ENCODE data around the gene MRPL52. TPM values are rescaled to one million over a fixed set of nuclear protein-coding genes. Genes with fewer than 3 reads are reported as not detected.
"Not testable (repeated sequence)": the region's sequence is repeated elsewhere in the genome, so short reads cannot be mapped to it uniquely, and the experiment has no call there.

Gene MRPL52
- total RNA-seq, 2 donors from 2014 or later: 90.4 to 142 TPM

GRCh38 chr14:22821193-22822015 is 8.3 kb upstream of the MRPL52 start:
- peaks cover 5% of the 10 kb centered on the region for H3K4me1 Mint-ChIP-seq
- no peaks in the 10 kb centered on the region for H3K36me3 Mint-ChIP-seq (ENCODE audit: low read depth)
- H3K4me3 Mint-ChIP-seq: peak overlapping the region; percentile 1
- H3K27ac Mint-ChIP-seq: no peak overlapping the region
- H3K9me3 Mint-ChIP-seq: no peaks in the 10 kb centered on the region
- ATAC-seq (replicated peaks): no peak
- H3K27me3 Mint-ChIP-seq: peaks cover 13% of the 10 kb centered on the region

GRCh38 chr14:22822016-22822570 is 7.6 kb upstream of the MRPL52 start:
- Mint-ChIP-seq H3K27ac (no peak overlapping the region), H3K36me3 (ENCODE audit: low read depth) (no peaks in the 10 kb centered on the region), H3K9me3 (no peaks in the 10 kb centered on the region), H3K4me3 (peak overlapping the region; percentile 1), H3K27me3 (peaks cover 13% of the 10 kb centered on the region), H3K4me1 (peaks cover 5% of the 10 kb centered on the region)
- ATAC-seq (replicated peaks): no peak

GRCh38 chr14:22822571-22823098 is 7.1 kb upstream of the MRPL52 start:
- Mint-ChIP-seq H3K27me3 (peaks cover 13% of the 10 kb centered on the region), H3K27ac (no peak overlapping the region), H3K9me3 (no peaks in the 10 kb centered on the region), H3K4me1 (peaks cover 5% of the 10 kb centered on the region), H3K36me3 (ENCODE audit: low read depth) (no peaks in the 10 kb centered on the region), H3K4me3 (peak overlapping the region; percentile 54)
- ATAC-seq (replicated peaks): peak; percentile 76

- Mint-ChIP-seq H3K4me3 (peak overlapping the region; percentile 33), H3K4me1 (peaks cover 5% of the 10 kb centered on the region), H3K9me3 (no peaks in the 10 kb centered on the region), H3K27me3 (peaks cover 13% of the 10 kb centered on the region), H3K36me3 (ENCODE audit: low read depth) (peaks cover 1% of the 10 kb centered on the region), H3K27ac (peak overlapping the region; percentile 43)
- peak; percentile 33 for ATAC-seq (replicated peaks)
Observed at GRCh38 chr14:22824711-22825359, 4.9 kb upstream of the MRPL52 start.

GRCh38 chr14:22829076-22829660 is 519 bp upstream of the MRPL52 start:
- peaks cover 41% of the 10 kb centered on the region for H3K36me3 Mint-ChIP-seq (ENCODE audit: low read depth)
- peak overlapping the region; percentile 86 for H3K4me3 Mint-ChIP-seq
- not testable (repeated sequence) for ATAC-seq (replicated peaks); H3K27me3 Mint-ChIP-seq; H3K9me3 Mint-ChIP-seq
- H3K27ac Mint-ChIP-seq: peak overlapping the region; percentile 95
- H3K4me1 Mint-ChIP-seq: peaks cover 18% of the 10 kb centered on the region

- Mint-ChIP-seq H3K27me3 (peaks cover 3% of the 10 kb centered on the region), H3K9me3 (no peaks in the 10 kb centered on the region), H3K27ac (peak overlapping the region; percentile 95), H3K36me3 (ENCODE audit: low read depth) (peaks cover 55% of the 10 kb centered on the region), H3K4me3 (peak overlapping the region; percentile 86), H3K4me1 (peaks cover 17% of the 10 kb centered on the region)
- no peak for ATAC-seq (replicated peaks)
Observed at GRCh38 chr14:22830443-22831010, 840 bp downstream of the MRPL52 start.

GRCh38 chr14:22835505-22835904 is 5.8 kb downstream of the MRPL52 start:
- no peak for ATAC-seq (replicated peaks)
- Mint-ChIP-seq H3K36me3 (ENCODE audit: low read depth) (peaks cover 60% of the 10 kb centered on the region), H3K4me1 (peaks cover 14% of the 10 kb centered on the region), H3K9me3 (no peaks in the 10 kb centered on the region), H3K4me3 (no peak overlapping the region), H3K27ac (no peak overlapping the region), H3K27me3 (peaks cover 12% of the 10 kb centered on the region)

- ATAC-seq (replicated peaks): no peak
- peaks cover 12% of the 10 kb centered on the region for H3K27me3 Mint-ChIP-seq
- H3K4me1 Mint-ChIP-seq: peaks cover 10% of the 10 kb centered on the region
- no peaks in the 10 kb centered on the region for H3K9me3 Mint-ChIP-seq
- H3K4me3 Mint-ChIP-seq: peak within 1 kb of the TSS; percentile 67
- H3K36me3 Mint-ChIP-seq (ENCODE audit: low read depth): peaks cover 50% of the 10 kb centered on the region
- no peak within 1 kb of the TSS for H3K27ac Mint-ChIP-seq
Observed at GRCh38 chr14:22836301-22837113, 6.8 kb downstream of the MRPL52 start, which contains the start of gene MMP14. Gene MMP14 (plus strand): TSS chr14:22836585. CDS start chr14:22836818, 233 bp downstream.

- H3K36me3 Mint-ChIP-seq (ENCODE audit: low read depth): peaks cover 43% of the 10 kb centered on the region
- peaks cover 5% of the 10 kb centered on the region for H3K4me1 Mint-ChIP-seq
- H3K27me3 Mint-ChIP-seq: peaks cover 12% of the 10 kb centered on the region
- H3K27ac Mint-ChIP-seq: no peak overlapping the region
- ATAC-seq (replicated peaks): no peak
- H3K9me3 Mint-ChIP-seq: no peaks in the 10 kb centered on the region
- peak overlapping the region; percentile 67 for H3K4me3 Mint-ChIP-seq
Observed at GRCh38 chr14:22837114-22837749, 7.5 kb downstream of the MRPL52 start.

- Mint-ChIP-seq H3K27me3 (peaks cover 12% of the 10 kb centered on the region), H3K4me1 (peaks cover 4% of the 10 kb centered on the region), H3K9me3 (no peaks in the 10 kb centered on the region), H3K36me3 (ENCODE audit: low read depth) (peaks cover 40% of the 10 kb centered on the region), H3K4me3 (peak overlapping the region; percentile 26), H3K27ac (no peak overlapping the region)
- ATAC-seq (replicated peaks): no peak
Observed at GRCh38 chr14:22837750-22838538, 8.3 kb downstream of the MRPL52 start.

GRCh38 chr14:22838631-22839041 is 8.9 kb downstream of the MRPL52 start:
- H3K36me3 Mint-ChIP-seq (ENCODE audit: low read depth): peaks cover 33% of the 10 kb centered on the region
- H3K9me3 Mint-ChIP-seq: no peaks in the 10 kb centered on the region
- H3K27ac Mint-ChIP-seq: no peak overlapping the region
- H3K4me1 Mint-ChIP-seq: peaks cover 4% of the 10 kb centered on the region
- H3K4me3 Mint-ChIP-seq: no peak overlapping the region
- peaks cover 15% of the 10 kb centered on the region for H3K27me3 Mint-ChIP-seq
- ATAC-seq (replicated peaks): no peak

- Mint-ChIP-seq H3K9me3 (no peaks in the 10 kb centered on the region), H3K27me3 (peaks cover 15% of the 10 kb centered on the region), H3K4me1 (peaks cover 4% of the 10 kb centered on the region), H3K36me3 (ENCODE audit: low read depth) (peaks cover 26% of the 10 kb centered on the region), H3K27ac (no peak overlapping the region), H3K4me3 (no peak overlapping the region)
- ATAC-seq (replicated peaks): no peak
Observed at GRCh38 chr14:22839159-22839779, 9.6 kb downstream of the MRPL52 start.

Data from activated T-helper 17 cell treated with anti-CD3 and anti-CD28 coated beads, Interleukin-2, amount 50 U/mL, for 72 hours (primary cell).